DOHH2 (cell line): ENCODE measurements around the gene ABR.

Experiments used
- H3F3A ChIP-seq: fragments of 200-600 bp; sonication (generic), shearing (Covaris generic); 2 replicates; pipeline ENCODE4 v1.6.0; 2016; ENCODE audit warnings: antibody characterized with exemption, mild to moderate bottlenecking; ENCODE audit not compliant: control insufficient read depth, insufficient read depth
- H3K27ac ChIP-seq: fragments of 200-600 bp; sonication (generic); 2 replicates; pipeline ENCODE4 v1.5.1; 2014; ENCODE audit warnings: low read depth, mild to moderate bottlenecking, low read length, moderate library complexity
- H3K27me3 ChIP-seq: fragments of 200-600 bp; sonication (generic); 2 replicates; pipeline ENCODE4 v1.6.1; 2014; ENCODE audit warnings: mild to moderate bottlenecking, low read length, mixed read lengths; ENCODE audit not compliant: control insufficient read depth
- H3K36me3 ChIP-seq: fragments of 200-600 bp; sonication (generic); 2 replicates; pipeline ENCODE4 v1.6.1; 2014; ENCODE audit warnings: mild to moderate bottlenecking, low read length, moderate library complexity, mixed read lengths; ENCODE audit not compliant: control insufficient read depth
- H3K4me1 ChIP-seq: fragments of 200-600 bp; sonication (generic); 2 replicates; pipeline ENCODE4 v1.6.1; 2014; ENCODE audit warnings: mild to moderate bottlenecking, low read length, mixed read lengths; ENCODE audit not compliant: control insufficient read depth
- H3K4me2 ChIP-seq: fragments of 200-600 bp; sonication (generic); 2 replicates; pipeline ENCODE4 v1.6.0; 2014; ENCODE audit warnings: mild to moderate bottlenecking, low read length, moderate library complexity
- H3K4me3 ChIP-seq: fragments of 200-600 bp; sonication (generic); 2 replicates; pipeline ENCODE4 v1.5.1; 2014; ENCODE audit warnings: mild to moderate bottlenecking, low read length, mixed read lengths
- H3K79me2 ChIP-seq: fragments of 200-600 bp; sonication (generic); 2 replicates; pipeline ENCODE4 v1.6.1; 2014; ENCODE audit warnings: mild to moderate bottlenecking, low read length, mixed read lengths; ENCODE audit not compliant: control insufficient read depth
- H3K9me2 ChIP-seq: fragments of 200-600 bp; sonication (generic); replicated peaks from 2 replicates; pipeline ENCODE4 v1.6.1; 2014; ENCODE audit warnings: mild to moderate bottlenecking, low read length, mixed read lengths; ENCODE audit not compliant: control insufficient read depth
- H3K9me3 ChIP-seq: fragments of 200-600 bp; sonication (generic); 2 replicates; pipeline ENCODE4 v1.6.1; 2014; ENCODE audit warnings: antibody characterized with exemption, low read length, mixed read lengths; ENCODE audit not compliant: control insufficient read depth, insufficient read depth
- H4K20me1 ChIP-seq: fragments of 200-600 bp; sonication (generic); 2 replicates; pipeline ENCODE4 v1.6.0; 2014; ENCODE audit warnings: low read depth, mild to moderate bottlenecking, antibody characterized with exemption, low read length, moderate library complexity; ENCODE audit not compliant: control insufficient read depth, insufficient read depth
- EZH2phosphoT487 ChIP-seq: fragments of 200-600 bp; sonication (generic); IDR thresholded peaks from 2 replicates; pipeline ENCODE4 v1.6.1; 2017; ENCODE audit warnings: borderline replicate concordance, mild to moderate bottlenecking, antibody characterized with exemption, low read length, moderate library complexity, mixed read lengths
- TF ChIP-seq, protein P1 (sequence below): fragments of 200-600 bp; sonication (generic); IDR thresholded peaks from one replicate; pipeline ENCODE4 v1.5.1; 2014; ENCODE audit warnings: antibody characterized with exemption, mild to moderate bottlenecking, low read depth, low read length; ENCODE audit not compliant: poor library complexity, severe bottlenecking

The ABR gene

DNA sequence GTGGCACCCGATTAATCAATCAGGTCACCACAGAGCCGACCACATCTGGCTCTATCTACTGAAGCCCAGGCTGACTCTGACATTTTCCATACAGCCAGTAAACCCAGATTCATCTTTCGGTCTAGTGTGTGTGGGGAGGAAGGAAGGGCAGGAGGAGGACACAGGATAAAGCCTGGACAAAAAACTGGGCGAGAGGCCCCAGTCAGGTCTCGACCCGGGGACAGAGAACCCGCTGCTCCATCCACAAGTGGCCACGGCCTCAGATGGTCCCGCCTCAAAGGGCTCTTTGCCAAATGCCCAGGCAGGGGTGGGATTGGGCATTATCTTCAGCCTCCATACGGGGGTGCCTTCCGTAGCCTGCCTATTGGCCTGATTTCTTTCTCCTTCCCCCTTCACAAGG lies 7.8 kb downstream of the ABR start:
- H3K4me2 ChIP-seq = no peak overlapping the region
- peaks cover 49% of the 10 kb centered on the region for H3K36me3 ChIP-seq
- TF ChIP-seq, protein P1, sequence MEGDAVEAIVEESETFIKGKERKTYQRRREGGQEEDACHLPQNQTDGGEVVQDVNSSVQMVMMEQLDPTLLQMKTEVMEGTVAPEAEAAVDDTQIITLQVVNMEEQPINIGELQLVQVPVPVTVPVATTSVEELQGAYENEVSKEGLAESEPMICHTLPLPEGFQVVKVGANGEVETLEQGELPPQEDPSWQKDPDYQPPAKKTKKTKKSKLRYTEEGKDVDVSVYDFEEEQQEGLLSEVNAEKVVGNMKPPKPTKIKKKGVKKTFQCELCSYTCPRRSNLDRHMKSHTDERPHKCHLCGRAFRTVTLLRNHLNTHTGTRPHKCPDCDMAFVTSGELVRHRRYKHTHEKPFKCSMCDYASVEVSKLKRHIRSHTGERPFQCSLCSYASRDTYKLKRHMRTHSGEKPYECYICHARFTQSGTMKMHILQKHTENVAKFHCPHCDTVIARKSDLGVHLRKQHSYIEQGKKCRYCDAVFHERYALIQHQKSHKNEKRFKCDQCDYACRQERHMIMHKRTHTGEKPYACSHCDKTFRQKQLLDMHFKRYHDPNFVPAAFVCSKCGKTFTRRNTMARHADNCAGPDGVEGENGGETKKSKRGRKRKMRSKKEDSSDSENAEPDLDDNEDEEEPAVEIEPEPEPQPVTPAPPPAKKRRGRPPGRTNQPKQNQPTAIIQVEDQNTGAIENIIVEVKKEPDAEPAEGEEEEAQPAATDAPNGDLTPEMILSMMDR = no peak
- TF ChIP-seq EZH2phosphoT487 = no peak
- H3K9me2 ChIP-seq = no peaks in the 10 kb centered on the region
- H3K27ac ChIP-seq = no peak overlapping the region
- H3K4me1 ChIP-seq = peaks cover 30% of the 10 kb centered on the region
- H3K4me3 ChIP-seq = no peak overlapping the region
- no peaks in the 10 kb centered on the region for H3K27me3 ChIP-seq
- peaks cover 100% of the 10 kb centered on the region for H3K79me2 ChIP-seq
- peaks cover 34% of the 10 kb centered on the region for H4K20me1 ChIP-seq
- H3K9me3 ChIP-seq = no peaks in the 10 kb centered on the region
- no peaks in the 10 kb centered on the region for H3F3A ChIP-seq

DNA sequence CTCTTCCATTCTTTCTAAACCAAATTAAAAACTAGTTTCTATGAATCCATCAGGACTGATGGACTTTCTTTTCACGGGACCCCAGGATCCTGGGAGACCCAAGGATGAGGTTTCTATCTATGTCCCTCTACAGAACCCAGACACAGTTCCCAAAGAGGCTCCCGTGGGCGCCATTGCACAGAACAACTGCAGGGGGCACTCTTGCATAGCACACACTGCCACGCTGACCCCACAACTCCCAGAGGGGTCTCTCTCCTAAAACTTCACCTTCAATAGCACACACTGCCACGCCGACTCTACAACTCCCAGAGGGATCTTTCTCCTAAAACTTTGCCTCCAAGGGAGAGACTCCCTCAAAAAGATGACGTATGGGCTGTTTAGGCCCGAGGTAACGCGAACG lies 9.0 kb downstream of the ABR start:
- Histone ChIP-seq H3K36me3 (peaks cover 47% of the 10 kb centered on the region), H3K27ac (no peak overlapping the region), H4K20me1 (peaks cover 37% of the 10 kb centered on the region), H3K27me3 (no peaks in the 10 kb centered on the region), H3K9me3 (no peaks in the 10 kb centered on the region), H3K4me2 (no peak overlapping the region), H3K9me2 (no peaks in the 10 kb centered on the region), H3F3A (no peaks in the 10 kb centered on the region), H3K4me1 (peaks cover 41% of the 10 kb centered on the region), H3K79me2 (peaks cover 100% of the 10 kb centered on the region), H3K4me3 (no peak overlapping the region)
- no peak for TF ChIP-seq EZH2phosphoT487
- TF ChIP-seq, protein P1 = peak; percentile 71

DNA sequence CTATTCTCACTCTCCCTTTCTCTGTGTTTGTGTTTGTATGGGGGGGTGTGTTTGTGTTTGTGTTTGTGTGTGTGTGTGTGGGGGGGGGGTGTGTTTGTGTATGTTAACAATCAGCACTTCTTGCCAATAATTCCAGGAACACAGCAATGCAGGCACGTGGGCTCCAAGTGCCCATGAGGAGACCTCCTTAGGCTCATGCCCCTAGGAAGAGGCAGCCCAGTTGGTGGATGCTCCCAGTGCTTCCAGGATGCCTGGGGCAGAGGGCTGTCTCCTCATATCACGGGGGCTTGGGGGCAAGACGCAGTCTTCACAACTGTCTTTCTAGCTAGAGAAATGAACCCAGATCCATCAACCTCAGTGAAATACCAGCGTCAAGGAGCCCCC lies 9.9 kb downstream of the ABR start:
- Histone ChIP-seq H3K4me3 (no peak overlapping the region), H3K4me1 (peaks cover 49% of the 10 kb centered on the region), H3K36me3 (peaks cover 50% of the 10 kb centered on the region), H3K27ac (no peak overlapping the region), H3K27me3 (no peaks in the 10 kb centered on the region), H3K4me2 (no peak overlapping the region), H4K20me1 (peaks cover 37% of the 10 kb centered on the region), H3K79me2 (peaks cover 100% of the 10 kb centered on the region), H3K9me2 (no peaks in the 10 kb centered on the region), H3K9me3 (no peaks in the 10 kb centered on the region), H3F3A (no peaks in the 10 kb centered on the region)
- TF ChIP-seq, protein P1 = no peak
- no peak for TF ChIP-seq EZH2phosphoT487
